ENCODE results near the gene KCNJ12. TPM values are rescaled to one million over a fixed set of nuclear protein-coding genes. Genes with fewer than 3 reads are reported as not detected.
A peak's percentile ranks its signal among the peaks of the same experiment; 100 is the strongest.
"Not testable (repeated sequence)": the region's sequence is repeated elsewhere in the genome, so short reads cannot be mapped to it uniquely, and the experiment has no call there.

Gene KCNJ12
- total RNA-seq, result 0.14 and 0.51 TPM in 2 replicates

DNA sequence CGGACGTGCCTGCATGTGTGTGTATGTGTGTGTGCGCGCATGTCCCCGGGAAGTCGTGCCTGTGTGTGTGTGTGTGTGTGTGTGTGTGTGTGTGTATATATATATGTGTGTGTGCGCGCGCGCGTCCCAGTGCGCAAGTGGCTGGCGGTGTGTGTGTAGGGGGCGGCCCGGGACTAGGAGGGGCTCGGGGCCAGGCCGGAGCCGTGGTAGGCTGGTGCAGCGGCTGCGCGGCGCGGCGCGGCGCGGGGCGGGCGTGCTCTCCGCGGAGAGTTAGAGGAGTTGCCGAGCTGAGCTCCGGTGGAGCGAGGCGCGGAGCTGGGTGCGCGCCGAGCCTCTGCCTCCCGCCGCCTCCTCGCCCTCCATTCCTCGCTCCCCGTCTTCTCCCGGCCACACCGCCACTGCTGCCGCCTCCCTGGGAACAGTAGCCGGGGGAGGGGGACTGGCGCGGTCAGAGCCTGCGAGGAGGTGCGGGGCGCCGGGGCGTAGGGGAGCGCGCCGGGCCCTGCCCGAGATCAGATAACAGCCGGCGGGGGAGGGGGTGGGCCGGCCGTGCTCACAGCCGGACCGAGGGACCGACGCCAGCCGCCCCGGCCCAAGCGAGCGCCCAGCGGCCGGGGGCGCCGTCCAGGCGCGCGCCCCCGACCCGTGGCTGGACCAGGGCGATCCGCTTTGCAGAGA, at the start of gene KCNJ12:
Gene KCNJ12, plus strand, starts transcription at position 277 of the 678 bp plus-strand sequence. CDS start 38,986 bp downstream, outside the sequence.
- DNase-seq, result peak; percentile 7

DNA sequence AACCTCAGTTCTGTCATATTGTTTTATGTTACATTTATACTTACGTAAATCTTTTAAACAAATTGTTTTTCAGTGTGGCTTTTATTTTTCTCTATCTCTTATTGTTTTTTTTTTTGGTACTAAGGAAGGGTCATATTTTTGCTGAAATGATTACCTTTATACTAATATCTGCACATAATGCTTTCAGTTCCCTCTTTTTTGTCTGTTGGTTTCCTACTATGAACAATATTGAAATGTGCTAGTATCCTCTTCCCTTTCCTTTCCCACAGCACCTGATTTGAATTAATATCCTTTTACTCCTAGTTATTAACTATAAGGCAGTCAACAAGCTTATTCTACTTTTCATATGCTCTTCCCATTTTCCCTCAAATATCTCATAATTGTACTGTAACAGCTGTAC, 48.2 kb upstream of the KCNJ12 start:
- not testable (repeated sequence) for DNase-seq

GRCh38 chr17:21328778-21329177, 47.4 kb upstream of the KCNJ12 start:
- not testable (repeated sequence) for DNase-seq

- DNase-seq, result no peak
Measured at GRCh38 chr17:21330436-21331160, 45.6 kb upstream of the KCNJ12 start.

DNA sequence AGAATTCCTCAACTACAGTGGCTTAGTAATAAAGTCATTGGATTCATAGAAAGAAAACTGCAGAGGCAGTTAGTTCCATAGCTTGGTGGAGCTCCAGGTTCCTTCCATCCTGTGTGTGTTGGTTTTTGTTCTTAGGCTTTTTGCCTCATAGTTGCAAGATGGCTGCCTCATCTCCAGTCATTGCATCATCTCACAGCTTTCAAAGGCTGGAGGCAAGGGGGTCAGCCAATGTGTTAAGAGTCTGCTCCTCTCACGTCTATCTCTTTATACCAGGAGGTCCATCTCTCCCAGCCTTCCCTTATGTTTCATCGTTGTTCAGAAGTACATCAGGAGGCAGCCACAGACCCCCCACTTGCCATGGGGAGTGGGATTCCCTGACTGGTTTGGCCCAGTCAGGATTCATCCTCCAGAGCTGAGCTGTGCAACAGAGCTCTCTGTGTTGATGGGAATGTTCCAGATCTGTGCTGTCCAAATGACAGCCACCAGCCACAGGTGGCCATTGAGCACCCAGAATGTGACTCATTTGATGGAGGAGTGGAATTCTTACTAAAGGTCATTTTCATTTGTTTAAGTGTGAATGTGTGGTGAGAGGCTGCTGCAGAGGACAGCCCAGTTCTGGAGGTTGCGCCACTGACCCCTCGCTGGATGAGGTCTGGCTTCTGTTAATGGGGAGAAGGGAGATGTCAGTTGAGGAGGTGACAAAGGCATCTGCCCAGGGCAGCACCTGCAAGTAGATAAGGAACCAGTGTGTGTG, 39.4 kb upstream of the KCNJ12 start:
- not testable (repeated sequence) for DNase-seq

GRCh38 chr17:21337981-21338625, 38.1 kb upstream of the KCNJ12 start:
- not testable (repeated sequence) for DNase-seq

DNA sequence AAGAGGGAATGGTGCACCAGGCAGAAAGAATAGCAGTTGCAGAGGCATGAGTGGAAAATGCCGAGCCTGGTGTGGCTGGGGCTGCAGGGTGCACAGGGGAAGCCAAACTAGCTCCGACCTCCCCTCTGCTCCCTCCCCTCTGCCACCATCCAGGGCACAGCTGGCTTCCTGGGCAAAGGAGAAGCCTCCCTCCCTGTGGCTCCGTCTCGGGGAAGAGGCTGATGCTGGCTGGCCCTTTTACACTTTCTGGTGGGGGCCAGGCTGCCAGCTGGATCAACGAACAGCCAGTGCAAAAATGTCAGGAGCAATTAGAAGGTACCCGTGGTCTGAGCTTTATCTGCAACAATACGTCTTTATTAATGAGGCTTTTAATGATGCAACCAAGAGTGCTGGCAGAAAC, 37.1 kb upstream of the KCNJ12 start:
- DNase-seq, result no peak

- DNase-seq, result not testable (repeated sequence)
Measured at GRCh38 chr17:21339571-21339970, 36.6 kb upstream of the KCNJ12 start.

DNA sequence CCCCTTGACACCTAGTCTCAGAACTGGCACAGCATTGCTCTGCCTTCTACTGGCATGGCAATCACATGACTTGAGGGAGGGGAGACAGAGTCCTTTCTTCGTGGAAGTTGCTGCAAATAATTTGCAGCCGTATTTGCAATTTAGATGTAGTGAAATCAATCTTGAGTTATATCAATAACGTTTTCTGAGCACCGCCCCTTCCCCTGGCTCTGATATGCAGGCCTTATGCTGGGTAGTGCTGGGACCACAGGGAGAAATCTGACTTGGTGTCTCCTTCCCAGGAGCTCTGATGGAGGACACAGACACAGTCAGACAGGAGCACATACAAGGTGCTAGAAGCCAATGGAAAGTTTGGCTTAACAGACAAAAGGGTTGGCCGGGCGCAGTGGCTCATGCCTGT, 35.8 kb upstream of the KCNJ12 start:
- not testable (repeated sequence) for DNase-seq

GRCh38 chr17:21341279-21341678, 34.9 kb upstream of the KCNJ12 start:
- not testable (repeated sequence) for DNase-seq

- not testable (repeated sequence) for DNase-seq
Measured at GRCh38 chr17:21341925-21342540, 34.1 kb upstream of the KCNJ12 start.

GRCh38 chr17:21343061-21343949, 32.9 kb upstream of the KCNJ12 start:
- not testable (repeated sequence) for DNase-seq

GRCh38 chr17:21344801-21345200, 31.4 kb upstream of the KCNJ12 start:
- not testable (repeated sequence) for DNase-seq

GRCh38 chr17:21345236-21345635, 30.9 kb upstream of the KCNJ12 start:
- no peak for DNase-seq

DNA sequence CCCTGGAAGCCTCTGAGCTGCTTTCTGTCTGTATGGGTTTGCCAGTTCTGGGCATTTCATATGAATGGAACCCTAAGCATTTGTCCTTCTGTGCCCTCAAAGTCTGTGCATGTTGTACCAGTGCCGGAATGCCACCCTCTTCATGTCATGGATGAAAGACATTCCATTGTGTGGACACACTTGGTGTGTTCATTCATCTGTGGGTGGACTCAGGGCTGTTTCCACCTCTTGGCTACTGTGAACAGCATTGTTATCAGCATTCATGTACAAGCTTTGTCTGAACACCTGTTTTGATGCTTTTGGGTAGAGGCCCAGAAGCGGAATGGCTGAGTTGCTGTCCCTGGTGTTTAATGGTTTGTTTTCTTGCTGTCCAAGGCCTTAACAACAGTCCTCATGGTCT, 30.1 kb upstream of the KCNJ12 start:
- not testable (repeated sequence) for DNase-seq

DNA sequence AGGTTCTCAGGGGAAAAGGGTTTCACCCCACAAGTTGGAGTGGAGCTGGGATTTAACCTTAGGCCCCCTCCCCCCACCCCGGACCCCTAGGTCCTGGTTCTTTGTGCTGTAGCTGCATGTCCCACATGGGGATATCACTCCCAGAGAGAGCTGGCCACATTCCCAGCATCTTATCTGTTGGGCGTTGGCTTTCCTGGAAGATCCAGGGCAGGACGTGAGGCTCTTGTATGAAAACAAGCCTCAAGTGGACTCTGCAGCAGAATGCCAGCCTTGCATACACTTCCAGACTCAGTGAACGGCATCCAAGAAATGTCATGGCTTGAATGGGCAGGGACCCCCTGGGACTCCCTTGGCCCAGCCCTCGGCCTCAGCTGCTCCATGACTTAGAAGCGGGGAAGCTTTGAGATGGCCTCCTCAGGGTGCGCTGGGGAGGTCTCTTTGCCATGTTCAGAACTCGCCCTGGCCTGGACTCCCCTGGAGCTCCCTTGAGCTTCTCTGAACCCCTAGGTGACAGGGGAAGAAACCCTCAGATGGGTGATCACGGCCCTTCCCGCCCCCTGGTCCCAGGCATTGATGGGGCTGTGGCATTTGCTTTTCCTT, 29.4 kb upstream of the KCNJ12 start:
- DNase-seq, result not testable (repeated sequence)

- not testable (repeated sequence) for DNase-seq
Measured at GRCh38 chr17:21347660-21348059, 28.5 kb upstream of the KCNJ12 start.

DNA sequence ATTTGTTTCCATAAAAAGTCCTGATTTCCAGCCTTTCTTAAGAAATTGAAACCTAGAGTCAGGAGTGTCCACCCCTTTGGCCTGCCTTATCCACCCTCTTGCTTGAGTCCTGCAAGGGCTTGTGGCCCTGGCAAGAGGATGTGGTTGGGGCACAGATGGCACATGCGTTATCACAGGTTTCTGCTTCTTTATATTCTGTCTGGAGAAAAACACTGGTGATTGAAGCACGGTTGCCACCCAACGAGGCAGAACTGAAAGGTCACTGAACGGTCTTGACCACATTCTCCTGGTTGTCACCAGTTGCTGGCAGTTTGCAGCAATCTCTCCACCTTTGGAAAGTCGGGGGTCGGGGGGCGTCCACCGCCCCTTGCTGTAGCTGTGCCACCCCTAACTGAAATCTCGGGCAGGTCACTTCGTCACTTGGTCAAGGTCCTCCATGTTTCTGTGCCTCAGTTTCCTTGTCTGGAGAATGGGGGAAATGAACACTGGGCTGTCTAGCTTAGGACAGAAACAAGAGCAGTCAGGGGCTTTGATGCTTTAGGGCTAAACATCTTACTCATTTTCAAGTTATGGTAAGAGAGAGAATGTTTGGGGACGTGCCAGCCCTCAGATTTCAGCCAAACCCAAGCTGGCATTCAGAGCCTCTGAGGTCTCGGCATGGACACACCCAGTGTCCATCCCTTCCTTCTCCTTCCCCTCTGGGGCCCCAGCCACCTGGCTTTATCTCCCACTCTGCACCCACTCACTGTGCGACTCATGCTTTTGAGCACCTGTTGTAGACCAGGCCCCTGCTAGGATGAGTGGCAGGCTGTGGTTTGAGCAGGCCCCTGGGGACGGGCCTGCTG, 27.9 kb upstream of the KCNJ12 start:
- DNase-seq, result not testable (repeated sequence)

DNA sequence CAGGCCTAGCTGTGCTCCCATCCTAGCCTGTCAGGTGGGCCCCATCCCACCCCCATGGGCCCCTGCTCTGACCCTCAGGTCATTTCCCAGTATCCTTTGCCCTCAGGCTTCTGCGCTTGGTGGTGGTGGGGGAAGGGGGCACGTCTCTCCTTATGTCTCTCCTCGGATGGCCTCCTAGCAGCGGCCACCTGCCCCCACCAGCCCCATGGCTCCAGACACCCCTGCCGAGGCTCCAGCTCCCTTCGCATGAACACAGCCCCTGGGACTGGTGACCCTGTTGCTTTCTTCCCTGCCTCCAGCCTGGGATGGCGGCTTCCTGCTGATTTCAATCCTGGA, 27.3 kb upstream of the KCNJ12 start:
- DNase-seq, result not testable (repeated sequence)

Measured in dermis blood vessel endothelial cell (primary cell).